ENCODE results near the gene LYSMD3.

Gene LYSMD3

GRCh38 chr5:90545511-90545910, 16.1 kb upstream of the LYSMD3 start:
- Histone ChIP-seq H3K27me3 (ENCODE audit: insufficient read depth, low read length, poor library complexity, severe bottlenecking) (no peaks in the 10 kb centered on the region), H3K79me2 (ENCODE audit: insufficient read depth, low read length) (no peaks in the 10 kb centered on the region), H4K20me1 (ENCODE audit: insufficient read depth, low read length, poor library complexity, severe bottlenecking) (no peaks in the 10 kb centered on the region)

GRCh38 chr5:90542827-90543519, 13.6 kb upstream of the LYSMD3 start:
- Histone ChIP-seq H2AFZ (ENCODE audit: low read length) (no peak overlapping the region), H3K79me2 (ENCODE audit: insufficient read depth, low read length) (no peaks in the 10 kb centered on the region), H3K4me3 (ENCODE audit: low read length, poor library complexity, severe bottlenecking) (no peak overlapping the region), H4K20me1 (ENCODE audit: insufficient read depth, low read length, poor library complexity, severe bottlenecking) (no peaks in the 10 kb centered on the region), H3K4me1 (ENCODE audit: insufficient read depth, low read length, poor library complexity, severe bottlenecking) (no peaks in the 10 kb centered on the region), H3K9ac (ENCODE audit: low read depth, low read length, poor library complexity, severe bottlenecking) (no peak overlapping the region), H3K9me2 (replicated peaks; ENCODE audit: low read depth, low read length) (no peaks in the 10 kb centered on the region), H3K36me3 (ENCODE audit: insufficient read depth, low read length) (no peaks in the 10 kb centered on the region), H3F3A (ENCODE audit: low read depth) (no peaks in the 10 kb centered on the region), H3K27me3 (ENCODE audit: insufficient read depth, low read length, poor library complexity, severe bottlenecking) (no peaks in the 10 kb centered on the region), H3K4me2 (ENCODE audit: low read depth, low read length, poor library complexity, severe bottlenecking) (no peak overlapping the region), H3K9me3 (ENCODE audit: insufficient read depth, low read depth, low read length) (no peaks in the 10 kb centered on the region)
- TF ChIP-seq CTCF (conservative IDR thresholded peaks at IDR 0.05; ENCODE audit: low read length), result no peak

More at GRCh38 chr5:90545511-90545910, 16.1 kb upstream of the LYSMD3 start:
- TF ChIP-seq EZH2phosphoT487 (IDR thresholded peaks at IDR 0.05; ENCODE audit: borderline replicate concordance), result no peak
- TF ChIP-seq CTCF (conservative IDR thresholded peaks at IDR 0.05; ENCODE audit: low read length), result no peak
- Histone ChIP-seq H3K9me3 (ENCODE audit: insufficient read depth, low read depth, low read length) (no peaks in the 10 kb centered on the region), H3F3A (ENCODE audit: low read depth) (no peaks in the 10 kb centered on the region), H3K4me2 (ENCODE audit: low read depth, low read length, poor library complexity, severe bottlenecking) (no peak overlapping the region), H3K9ac (ENCODE audit: low read depth, low read length, poor library complexity, severe bottlenecking) (no peak overlapping the region), H3K9me2 (replicated peaks; ENCODE audit: low read depth, low read length) (no peaks in the 10 kb centered on the region), H2AFZ (ENCODE audit: low read length) (no peak overlapping the region), H3K4me3 (ENCODE audit: low read length, poor library complexity, severe bottlenecking) (no peak overlapping the region), H3K36me3 (ENCODE audit: insufficient read depth, low read length) (no peaks in the 10 kb centered on the region), H3K4me1 (ENCODE audit: insufficient read depth, low read length, poor library complexity, severe bottlenecking) (no peaks in the 10 kb centered on the region)

GRCh38 chr5:90534922-90535321, 5.5 kb upstream of the LYSMD3 start:
- H4K20me1 ChIP-seq (ENCODE audit: insufficient read depth, low read length, poor library complexity, severe bottlenecking), result no peaks in the 10 kb centered on the region
- H3K4me3 ChIP-seq (ENCODE audit: low read length, poor library complexity, severe bottlenecking), result no peak overlapping the region

More at GRCh38 chr5:90534922-90535321, 5.5 kb upstream of the LYSMD3 start:
- H3K79me2 ChIP-seq (ENCODE audit: insufficient read depth, low read length), result no peaks in the 10 kb centered on the region
- H3K9ac ChIP-seq (ENCODE audit: low read depth, low read length, poor library complexity, severe bottlenecking), result no peak overlapping the region
- no peaks in the 10 kb centered on the region for H3K9me3 ChIP-seq (ENCODE audit: insufficient read depth, low read depth, low read length)
- H3K36me3 ChIP-seq (ENCODE audit: insufficient read depth, low read length), result no peaks in the 10 kb centered on the region
- no peaks in the 10 kb centered on the region for H3K27me3 ChIP-seq (ENCODE audit: insufficient read depth, low read length, poor library complexity, severe bottlenecking)
- no peak overlapping the region for H2AFZ ChIP-seq (ENCODE audit: low read length)
- peaks cover 4% of the 10 kb centered on the region for H3K4me1 ChIP-seq (ENCODE audit: insufficient read depth, low read length, poor library complexity, severe bottlenecking)
- no peaks in the 10 kb centered on the region for H3F3A ChIP-seq (ENCODE audit: low read depth)
- H3K9me2 ChIP-seq (replicated peaks; ENCODE audit: low read depth, low read length), result no peaks in the 10 kb centered on the region
- no peak overlapping the region for H3K4me2 ChIP-seq (ENCODE audit: low read depth, low read length, poor library complexity, severe bottlenecking)
- TF ChIP-seq CTCF (conservative IDR thresholded peaks at IDR 0.05; ENCODE audit: low read length), result no peak
- TF ChIP-seq EZH2phosphoT487 (IDR thresholded peaks at IDR 0.05; ENCODE audit: borderline replicate concordance), result no peak
